Measurements from ENCODE around the gene RPTOR.

Gene RPTOR

DNA sequence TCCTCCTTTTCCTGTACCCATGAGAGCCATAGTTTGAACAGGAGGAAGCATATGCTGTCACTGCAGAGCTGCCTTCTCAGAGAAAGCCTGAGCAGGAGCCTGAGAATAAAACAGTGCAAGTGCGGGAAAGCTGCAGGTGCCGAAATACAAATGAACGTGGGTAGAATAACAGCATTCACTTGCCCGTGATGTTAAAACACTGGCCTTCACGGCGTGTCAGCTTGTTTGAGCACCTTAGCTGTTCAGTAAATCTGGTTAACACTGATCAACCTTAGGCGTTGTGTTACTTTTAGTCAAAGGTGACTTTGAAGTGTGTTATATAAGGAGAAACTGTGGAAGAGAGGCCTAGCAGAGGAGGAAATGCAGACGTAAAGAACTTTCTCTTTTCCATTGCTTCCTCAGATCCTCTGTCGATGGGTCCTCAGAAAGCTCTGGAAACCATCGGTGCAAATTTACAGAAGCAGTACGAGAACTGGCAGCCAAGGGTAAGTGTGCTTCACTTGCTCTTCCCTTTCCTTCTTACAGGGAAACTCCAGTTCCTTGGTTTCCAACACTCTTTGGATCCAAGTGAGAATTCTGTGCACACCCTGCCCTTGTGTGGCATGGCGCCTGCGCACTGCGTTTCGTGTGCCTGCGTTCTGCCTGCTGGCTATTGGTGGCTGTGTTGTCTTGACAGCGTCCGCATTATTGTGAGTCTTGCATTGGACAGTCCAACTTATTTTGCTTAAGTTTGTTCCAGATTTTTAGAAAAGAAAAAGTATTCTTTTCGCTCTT, 98.9 kb downstream of the RPTOR start:
- no peak for DNase-seq

DNA sequence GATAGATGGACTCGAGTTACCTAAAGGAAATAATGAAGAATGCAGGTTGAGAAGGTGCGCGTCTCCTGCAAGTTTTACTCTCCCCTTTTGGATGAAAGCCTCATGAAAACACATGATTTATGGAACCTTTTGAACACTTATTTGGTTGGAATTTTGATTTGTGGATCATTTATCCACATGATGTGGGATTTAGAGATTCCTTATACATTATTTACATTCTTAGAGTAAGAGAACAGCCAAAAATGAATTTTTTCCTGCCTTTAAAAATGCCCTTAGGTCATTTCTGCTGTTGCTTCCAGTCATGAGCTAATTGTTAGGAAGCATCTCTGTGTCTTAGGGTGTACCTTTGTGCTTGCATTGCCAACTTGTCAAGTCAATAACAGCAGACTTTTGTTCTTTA, 99.9 kb downstream of the RPTOR start:
- DNase-seq, result no peak

DNA sequence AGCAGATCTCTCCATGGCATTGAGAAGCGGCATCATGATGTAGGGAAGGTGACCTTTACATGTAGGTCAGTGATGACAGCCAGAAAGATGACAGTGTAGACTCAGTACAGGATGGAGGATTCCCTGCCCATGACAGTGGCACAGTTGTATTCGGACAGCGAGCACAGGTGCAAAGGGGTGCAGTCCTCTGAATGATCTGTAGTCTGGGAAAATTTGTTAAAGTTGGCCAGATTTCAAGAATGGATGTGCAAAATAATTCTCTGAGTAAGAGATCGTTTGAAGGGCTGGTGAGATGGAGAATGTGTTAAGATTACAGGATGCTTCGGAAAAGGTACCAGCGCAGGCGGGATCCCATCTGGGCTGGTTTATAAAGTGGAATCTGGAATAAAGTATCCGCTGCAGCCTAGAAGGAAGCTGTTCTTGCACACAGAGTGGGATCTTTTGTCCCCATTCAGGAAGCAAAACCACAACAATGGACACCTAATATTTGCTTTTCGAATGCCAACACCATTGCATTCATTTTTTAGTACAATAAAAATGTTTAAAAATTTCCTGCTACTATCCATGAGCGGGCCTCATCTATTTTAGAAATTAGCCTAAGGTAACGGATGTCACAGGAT, 101.2 kb downstream of the RPTOR start:
- DNase-seq, result no peak

DNA sequence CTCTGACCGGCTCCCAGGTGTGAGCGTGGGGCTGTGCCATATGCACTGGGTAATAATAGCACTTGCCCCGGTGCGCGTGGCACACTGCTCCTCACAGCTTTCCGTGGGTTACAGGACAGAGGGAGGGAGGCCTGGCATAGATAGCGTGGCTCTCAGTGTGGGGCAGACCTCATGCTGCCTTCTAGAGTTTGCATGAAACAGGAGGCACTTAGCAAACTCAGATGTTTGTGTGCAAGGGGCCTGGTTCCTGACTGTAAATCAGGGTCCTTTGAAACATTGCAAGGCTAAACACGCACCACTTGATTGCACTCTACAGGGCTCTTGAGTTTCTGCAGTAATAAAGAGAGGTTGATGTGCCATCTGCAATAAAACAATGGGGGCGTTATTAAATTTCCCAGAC, 101.7 kb downstream of the RPTOR start:
- no peak for DNase-seq

DNA sequence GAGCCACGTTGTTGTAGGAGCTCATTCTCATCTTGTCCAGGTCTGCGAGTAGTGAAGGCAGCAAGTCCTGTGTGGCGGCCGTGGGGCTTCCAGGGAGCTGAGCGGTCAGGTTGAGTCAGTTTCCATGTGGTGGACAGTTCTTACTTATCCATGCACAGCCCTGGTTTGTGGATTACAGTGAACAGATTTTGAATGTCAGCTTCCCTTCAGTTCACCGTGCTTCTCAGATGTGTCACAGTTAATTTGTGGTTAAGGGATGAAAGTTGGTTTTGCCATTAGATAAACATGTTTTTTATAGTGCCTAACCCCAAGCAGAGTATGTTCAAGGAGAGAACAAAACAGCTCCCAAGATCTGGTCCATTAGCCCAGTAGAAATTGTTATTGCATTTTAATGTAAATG, 103.1 kb downstream of the RPTOR start:
- DNase-seq, result no peak

DNA sequence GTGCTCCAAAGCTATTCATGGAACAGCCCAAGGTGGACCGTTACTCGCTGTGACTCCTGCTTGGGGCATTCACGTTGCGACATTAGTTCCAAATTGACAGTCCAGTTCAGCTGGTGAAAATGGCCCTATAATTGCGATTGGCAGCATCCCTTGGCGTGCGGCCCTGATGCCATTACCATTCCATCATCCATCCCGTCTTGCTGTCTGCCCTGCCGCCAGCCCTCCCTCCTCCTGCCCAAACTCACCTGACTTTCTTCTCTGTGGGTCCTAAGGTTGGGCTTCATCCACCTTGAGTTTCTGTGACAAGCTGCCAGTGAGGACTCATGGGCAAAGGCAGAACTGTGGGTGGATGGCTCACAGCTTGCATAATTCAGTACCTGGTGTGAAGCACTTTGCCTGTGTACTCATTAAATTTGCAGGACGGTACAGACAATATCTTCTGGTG, 104.6 kb downstream of the RPTOR start:
- DNase-seq, result no peak

DNA sequence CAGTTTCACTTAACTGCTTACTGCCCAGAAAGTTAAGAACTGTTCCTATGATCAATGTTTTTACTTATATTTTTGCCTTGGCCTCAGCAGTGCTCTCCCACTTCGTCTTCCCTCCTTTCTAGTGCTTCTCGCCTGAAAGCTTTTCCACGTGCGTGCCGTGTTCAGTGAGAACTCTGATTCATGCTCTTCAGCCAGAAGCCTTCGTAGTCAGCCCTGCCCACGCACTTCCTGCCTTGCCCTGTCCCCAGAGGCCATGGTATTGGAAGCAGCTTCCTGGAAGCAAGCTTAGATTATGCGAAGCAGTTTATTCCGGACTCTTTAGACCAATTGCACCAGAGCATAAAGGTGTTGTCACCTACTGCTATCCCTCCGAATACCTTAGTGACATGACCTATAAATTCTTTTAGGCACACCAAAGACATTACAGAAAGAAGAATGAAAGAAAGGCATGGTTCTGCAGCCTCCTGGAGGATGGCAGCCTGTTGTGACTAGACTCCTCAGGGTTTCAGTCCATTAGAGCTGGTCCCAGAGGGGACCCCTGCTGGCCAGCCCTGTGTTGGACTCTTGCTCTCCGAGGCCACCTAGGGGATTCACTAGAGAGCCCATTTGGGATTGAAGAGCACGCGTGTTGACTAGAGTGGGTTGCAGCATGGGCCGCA, 105.2 kb downstream of the RPTOR start:
- no peak for DNase-seq

DNA sequence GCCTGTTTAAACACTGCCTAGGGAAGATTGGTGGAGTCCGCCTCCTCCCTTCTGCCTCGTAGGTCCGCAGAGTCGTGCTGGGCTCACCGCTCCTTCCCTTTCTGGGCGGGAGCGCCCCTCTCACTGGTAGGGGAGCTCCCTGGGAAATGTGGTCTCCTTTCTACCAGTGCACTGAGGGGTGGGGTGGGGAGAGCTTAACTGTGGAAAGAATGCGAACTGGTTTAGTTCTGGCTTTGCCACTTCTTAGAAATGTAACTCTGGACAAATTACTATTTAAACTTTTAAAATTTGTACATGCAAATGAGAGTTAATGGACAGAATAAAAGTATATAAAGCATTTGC, 105.7 kb downstream of the RPTOR start:
- DNase-seq, result no peak

DNA sequence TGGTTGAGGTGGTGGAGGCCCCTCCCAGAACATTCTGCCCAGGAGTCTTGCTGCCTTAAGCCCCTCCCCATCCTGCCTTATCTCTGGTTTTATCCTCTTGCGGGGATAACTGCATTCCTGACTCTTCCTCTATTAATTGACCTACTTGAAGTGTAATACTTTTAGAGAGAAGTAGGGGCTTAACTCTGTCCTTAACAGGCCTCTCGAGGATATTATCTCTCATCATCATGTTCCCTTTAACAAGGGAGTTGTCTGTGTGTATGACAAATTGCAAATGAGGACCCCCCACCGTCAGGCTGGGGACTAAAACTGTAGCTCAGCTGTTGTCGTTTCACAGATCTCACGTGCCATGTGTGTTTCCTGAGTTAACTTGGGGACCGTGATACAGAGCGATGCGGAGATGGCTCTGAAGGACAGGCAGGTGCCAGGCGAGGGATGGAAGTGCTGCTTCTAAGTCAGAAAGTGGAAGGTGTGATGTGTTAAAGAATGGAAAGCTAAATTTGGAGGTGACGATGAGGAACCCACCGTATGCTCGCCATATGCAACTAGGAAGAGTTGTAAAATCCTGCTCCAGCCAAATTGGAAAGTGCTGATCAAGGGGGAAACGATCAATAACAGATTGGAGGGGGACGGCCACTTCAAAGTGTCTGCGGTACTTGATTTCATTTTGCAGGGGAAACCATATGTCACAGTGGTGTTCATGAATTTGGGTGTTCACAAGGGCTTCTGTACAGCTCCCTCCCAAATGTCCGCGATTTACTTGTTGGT, 106.3 kb downstream of the RPTOR start:
- no peak for DNase-seq

DNA sequence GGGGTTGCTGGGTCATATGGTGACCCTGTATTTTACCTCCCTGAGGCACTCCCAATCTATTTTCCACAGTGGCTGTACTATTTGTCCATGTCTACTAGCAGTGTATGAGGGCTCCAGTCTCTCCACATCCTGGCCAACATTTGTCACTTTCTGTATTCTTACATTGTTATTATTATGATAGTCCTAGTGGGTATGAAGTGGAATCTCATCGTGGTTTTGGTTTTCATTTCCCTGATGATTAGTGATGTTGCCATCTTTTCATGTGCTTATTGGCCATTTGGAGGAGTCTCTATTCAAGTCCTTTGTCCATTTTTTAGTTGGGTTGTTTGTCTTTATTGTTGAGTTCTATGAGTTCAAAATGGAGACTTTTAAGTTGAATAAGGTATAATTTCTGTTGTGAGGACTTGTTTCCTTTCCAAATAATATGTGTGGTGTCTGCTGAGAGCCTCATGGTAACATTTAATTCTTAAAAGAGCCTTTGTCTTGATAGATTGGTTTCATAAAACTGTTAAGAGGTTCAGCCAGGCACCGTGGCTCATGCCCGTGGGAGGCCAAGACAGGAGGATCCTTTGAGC, 108.2 kb downstream of the RPTOR start:
- DNase-seq, result no peak

DNA sequence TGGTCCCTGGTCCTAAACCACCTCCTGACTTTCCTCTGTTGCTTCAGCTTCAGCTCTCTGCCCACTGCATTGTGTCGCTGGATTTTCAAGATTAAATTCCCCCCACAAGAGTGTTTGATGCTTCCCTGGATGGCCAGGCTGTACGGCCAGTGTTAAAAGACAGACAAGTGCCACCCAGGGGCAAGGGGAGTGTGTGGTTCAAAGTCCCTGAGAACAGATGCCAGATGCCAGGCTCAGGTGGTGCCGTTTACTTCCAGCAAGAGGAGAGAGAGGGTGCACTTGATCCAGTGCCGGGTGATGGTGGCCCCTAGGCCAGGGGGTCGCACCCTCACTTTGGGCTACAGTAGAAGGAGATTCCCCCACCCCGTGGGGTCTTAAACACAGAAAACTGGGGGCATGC, 109.2 kb downstream of the RPTOR start:
- no peak for DNase-seq

DNA sequence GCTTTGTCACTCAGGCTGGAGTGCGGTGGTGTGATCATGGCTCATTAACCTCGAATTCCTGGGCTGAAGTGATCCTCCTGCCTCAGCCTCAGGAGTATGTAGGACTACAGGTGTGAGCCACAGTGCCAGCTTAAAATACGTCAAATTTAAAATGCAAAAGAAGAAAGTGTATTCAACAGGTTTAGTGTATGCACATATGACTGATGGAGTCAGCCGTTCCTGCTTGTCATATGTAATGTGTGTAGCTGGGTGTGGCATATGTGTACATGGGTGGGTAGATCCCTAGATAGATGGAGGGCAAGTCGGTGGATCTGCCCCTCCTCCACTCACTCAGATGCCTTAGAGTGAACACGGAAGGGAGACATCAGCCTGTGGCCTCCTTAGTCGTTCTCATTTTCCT, 111.0 kb downstream of the RPTOR start:
- DNase-seq, result no peak

DNA sequence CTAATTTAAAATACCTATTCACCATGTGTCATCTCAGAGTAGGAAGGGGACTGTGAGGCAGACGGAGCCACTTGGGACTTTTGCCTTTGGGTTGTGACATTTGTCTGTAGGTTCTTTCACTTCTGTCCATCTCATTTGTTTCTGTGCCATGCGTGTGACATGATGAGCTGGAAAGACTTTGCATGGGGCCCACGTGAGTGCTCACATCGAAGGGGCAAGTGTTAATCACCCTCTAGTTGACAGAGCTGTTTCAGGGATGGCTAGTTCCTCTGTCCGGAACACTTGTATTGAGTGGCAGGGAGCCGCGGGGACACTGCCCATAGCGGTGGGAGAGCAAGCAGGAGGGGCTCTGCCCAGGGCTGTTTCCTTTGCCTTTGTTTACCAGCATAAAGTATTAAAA, 112.0 kb downstream of the RPTOR start:
- DNase-seq, result no peak

DNA sequence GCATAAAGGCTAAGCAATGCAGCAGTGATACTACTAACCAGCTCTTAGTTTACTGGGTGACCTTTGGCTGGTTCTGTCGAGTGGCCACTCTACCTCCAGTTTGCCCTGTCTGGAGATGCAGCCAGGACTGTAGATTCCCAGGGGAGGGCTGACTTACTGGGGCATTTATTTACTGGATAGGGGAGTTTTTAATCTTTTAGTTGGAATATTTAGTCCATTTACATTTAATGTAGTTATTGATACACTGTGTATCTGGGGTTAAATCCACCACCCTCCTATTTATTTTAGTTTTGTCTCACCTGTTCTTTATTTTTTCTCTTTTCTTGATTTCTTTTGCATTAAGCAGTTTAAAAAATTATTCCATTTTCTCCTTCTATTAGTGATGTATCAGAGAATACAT, 112.9 kb downstream of the RPTOR start:
- no peak for DNase-seq

DNA sequence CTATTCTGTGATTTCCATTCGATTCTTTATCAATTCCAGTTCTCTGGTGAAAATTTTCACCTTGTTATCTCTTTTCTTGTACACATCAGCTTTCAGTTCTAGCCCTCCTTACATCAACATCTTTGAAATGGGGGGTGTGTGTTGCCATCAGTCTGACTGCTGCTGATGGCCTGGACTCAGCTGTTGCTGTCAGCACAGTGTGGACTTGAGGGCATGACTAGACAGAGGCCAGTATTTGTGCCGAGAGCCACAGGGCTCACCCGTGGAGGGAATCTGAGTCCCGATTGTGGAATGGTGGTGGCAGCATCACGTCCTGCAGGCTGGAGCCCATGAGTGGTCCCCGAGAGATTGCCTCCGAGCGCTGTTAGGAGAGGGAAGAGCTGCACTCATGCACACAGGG, 114.2 kb downstream of the RPTOR start:
- DNase-seq, result no peak

DNA sequence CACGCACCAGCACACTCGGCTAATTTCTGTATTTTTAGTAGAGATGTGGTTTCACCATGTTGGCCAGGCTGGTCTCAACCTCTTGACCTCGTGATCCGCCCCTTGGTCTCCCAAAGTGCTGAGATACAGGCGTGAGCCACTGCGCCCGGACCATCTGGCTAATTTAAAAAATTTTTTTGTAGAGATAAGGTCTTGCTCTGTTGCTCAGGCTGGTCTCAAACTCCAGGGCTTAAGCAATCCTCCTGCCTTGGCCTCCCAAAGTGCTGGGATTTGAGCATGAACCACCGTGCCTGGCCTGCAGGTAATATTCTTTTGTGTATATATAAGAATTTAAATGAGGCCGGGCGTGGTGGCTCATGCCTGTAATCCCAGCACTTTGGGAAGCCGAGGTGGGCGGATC, 115.0 kb downstream of the RPTOR start:
- DNase-seq, result no peak

DNA sequence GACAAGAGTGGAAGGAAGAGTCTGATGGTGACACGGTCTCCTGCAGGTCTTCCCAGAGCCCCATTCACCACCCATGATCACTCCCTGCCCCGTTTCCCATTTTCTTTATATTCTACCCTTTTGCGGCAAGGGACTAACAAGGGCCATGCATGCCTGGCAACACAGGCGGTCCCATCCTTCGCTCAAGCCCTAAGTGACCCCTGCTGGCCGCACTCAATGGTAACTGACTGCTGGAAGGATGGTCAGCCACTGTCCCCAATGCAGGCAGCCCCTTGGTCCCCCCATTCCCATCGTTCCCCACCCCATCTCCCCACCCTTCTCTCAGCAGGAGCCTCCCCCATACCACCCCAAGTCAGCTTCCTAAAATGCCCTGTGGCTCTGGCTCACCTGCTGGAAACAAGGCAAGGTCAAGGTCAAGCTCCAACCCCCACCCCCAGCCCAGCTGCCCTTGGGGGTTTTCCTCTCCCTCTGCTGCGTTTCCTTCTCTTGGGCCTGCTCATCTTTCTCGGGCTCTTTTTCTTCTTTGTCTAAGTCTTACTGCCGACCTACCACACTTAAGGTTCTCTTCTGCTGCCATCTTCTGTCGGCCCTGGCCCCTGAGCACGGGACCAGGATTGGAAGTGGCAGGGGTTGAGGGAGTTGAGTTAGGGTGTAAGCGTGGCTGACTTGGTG, 116.0 kb downstream of the RPTOR start:
- DNase-seq, result no peak

DNA sequence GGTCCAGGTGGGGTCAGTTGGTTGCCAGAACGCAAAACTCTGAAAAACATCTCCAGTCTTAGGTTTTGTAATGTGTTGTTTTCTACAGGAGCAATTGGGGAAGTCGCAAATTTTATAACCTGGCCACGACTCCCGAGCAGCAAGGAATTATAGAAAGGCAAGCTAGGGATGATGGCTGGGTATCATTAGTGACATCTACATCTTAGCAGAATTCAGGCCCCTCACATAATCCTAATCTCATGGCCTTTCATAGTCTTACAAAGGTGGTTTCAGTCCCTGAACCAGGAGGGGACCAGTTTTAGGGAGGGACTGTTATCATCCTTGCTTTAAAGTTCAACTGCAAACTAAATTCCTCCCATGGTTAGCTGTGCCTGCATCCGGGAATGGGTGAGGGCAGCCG, 117.9 kb downstream of the RPTOR start:
- no peak for DNase-seq

DNA sequence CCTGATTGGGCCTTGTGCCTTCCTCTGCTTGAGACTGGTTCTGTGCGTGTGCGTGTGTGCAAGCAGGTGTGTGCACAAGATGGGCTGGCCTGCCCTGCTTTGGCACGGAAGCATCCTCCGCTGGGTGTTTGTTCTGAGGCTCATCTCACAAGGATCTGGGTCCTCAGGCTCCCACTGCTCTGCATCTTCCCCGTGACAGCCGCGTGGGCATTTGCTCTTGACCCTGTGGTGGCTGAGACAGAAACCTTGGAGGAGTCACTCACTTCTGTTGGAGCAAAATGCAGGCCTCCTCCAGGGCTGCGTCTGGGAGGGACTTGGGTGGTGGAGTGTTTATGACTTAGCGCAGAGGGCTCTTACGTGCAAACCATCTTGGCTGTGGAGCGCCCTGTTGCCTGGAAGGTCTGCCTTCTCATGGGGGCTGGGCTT, 119.2 kb downstream of the RPTOR start:
- DNase-seq, result no peak

DNA sequence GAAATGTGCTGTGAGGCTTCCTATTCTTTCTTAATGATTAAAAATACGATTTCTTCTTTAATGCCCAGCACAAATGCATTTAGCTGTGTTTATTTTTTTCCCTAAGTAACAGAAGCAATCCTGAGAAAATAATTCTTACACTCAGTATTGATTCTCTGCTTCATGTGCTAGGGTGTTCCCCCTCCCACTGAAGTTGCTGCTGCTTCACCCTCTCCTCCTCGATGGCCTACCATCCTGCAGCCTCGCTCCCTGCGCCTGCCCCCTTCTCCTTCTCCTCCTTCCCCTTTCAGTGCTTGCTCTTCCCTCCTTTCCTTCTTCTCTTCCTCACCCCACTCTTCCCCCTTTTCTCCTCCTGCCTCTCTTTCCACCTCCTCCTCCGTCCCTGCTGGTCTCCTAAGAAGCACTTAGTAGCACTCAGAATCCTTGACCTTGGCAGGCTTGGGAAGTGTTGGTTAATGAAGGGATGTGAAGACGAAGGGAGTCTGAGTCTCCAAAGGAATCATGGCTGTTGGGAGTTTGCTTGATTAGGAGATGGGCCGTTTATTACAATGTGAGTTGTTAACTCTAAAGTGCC, 119.7 kb downstream of the RPTOR start:
- no peak for DNase-seq

DNA sequence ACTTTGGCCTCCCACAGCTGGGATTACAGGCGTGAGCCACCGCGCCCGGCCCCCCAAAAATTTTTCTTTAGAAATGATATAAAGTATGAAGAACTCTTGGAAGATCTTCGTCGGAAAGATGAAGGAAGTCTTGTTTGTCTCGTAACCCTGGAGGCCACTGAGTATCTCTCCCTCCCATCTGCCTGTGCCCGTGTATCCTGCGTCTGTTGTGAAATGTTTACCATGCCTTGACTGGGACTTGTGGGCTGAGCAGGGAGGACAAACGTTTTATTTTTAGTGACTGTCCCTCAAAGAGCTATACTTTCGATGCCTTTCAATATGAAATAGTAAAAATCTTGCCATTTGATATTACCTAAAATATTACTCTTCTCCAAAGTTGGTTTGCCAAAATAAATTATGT, 121.2 kb downstream of the RPTOR start:
- DNase-seq, result no peak

DNA sequence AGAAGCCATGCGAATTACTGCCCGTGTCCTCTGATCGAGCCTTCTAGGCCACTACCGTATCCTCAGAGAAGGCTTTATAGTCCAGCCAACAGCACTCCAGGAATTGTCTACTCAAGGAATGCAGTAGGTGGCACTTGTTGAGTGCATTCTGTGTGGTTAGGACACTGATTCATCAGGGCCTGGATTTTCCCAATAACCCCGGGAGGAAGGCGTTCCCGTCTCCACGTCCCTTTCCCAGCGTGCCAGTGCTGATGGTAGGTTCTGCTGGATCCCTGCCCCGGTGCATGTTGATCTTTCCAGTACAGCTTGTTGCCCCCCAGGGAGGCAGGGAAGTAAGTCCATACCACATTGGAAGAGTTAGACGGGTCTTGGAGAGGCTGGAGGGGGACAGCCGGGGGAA, 122.2 kb downstream of the RPTOR start:
- no peak for DNase-seq
